Natural killer cell (primary cell): ENCODE results near the gene RRBP1. TPM values are rescaled to one million over a fixed set of nuclear protein-coding genes. Genes with fewer than 3 reads are reported as not detected.

Source experiments
- ATAC-seq, 3 donors: fragments of 150-1000 bp in 2 of 3; fragments of 200-7000 bp in 1 of 3; cut with Tn5 transposase; 1 replicate in 1 of 3; 2 replicates in 2 of 3; pipeline ENCODE4 v1.10.0; 2021; ENCODE audit warnings: mild to moderate bottlenecking in 2 of 3, moderate library complexity in 2 of 3
- DNase-seq, 2 donors: peaks; one replicate each; pipeline versions ENCODE4 v3.0.0 to v3.0.0-alpha.2; 2013 to 2021; ENCODE audit warnings: mixed read lengths in 1 of 2
- H3K27ac ChIP-seq: one replicate; pipeline ENCODE4 v1.5.1; 2013; ENCODE audit warnings: mild to moderate bottlenecking, low read length
- H3K27me3 ChIP-seq: one replicate; pipeline ENCODE4 v1.6.1; 2013; ENCODE audit warnings: low read length; ENCODE audit not compliant: control insufficient read depth, insufficient read depth
- H3K36me3 ChIP-seq: one replicate; pipeline ENCODE4 v1.6.1; 2013; ENCODE audit warnings: low read length; ENCODE audit not compliant: control insufficient read depth, insufficient read depth
- H3K4me1 ChIP-seq: one replicate; pipeline ENCODE4 v1.6.1; 2013; ENCODE audit warnings: low read length; ENCODE audit not compliant: control insufficient read depth, insufficient read depth
- H3K4me3 ChIP-seq: one replicate; pipeline ENCODE4 v1.5.1; 2013; ENCODE audit warnings: low read length
- H3K9me3 ChIP-seq: one replicate; pipeline ENCODE4 v1.6.1; 2013; ENCODE audit warnings: low read length; ENCODE audit not compliant: control insufficient read depth, insufficient read depth
- H3K27ac Mint-ChIP-seq, 2 donors: one replicate each; pipeline ENCODE4 v1.8.0; 2022; ENCODE audit warnings: mild to moderate bottlenecking in 2 of 2, mixed read lengths in 2 of 2, moderate library complexity in 1 of 2
- H3K27me3 Mint-ChIP-seq, 2 donors: one replicate each; pipeline ENCODE4 v1.8.0; 2022; ENCODE audit warnings: low read depth in 2 of 2, mixed read lengths in 2 of 2
- H3K36me3 Mint-ChIP-seq: one replicate; pipeline ENCODE4 v1.8.0; 2022; ENCODE audit warnings: mixed read lengths
- H3K4me1 Mint-ChIP-seq, 2 donors: one replicate each; pipeline ENCODE4 v1.8.0; 2022; ENCODE audit warnings: mixed read lengths in 2 of 2
- H3K4me3 Mint-ChIP-seq: one replicate; pipeline ENCODE4 v1.8.0; 2022; ENCODE audit warnings: mild to moderate bottlenecking, moderate library complexity, mixed read lengths
- H3K9me3 Mint-ChIP-seq, 2 donors: one replicate each; pipeline ENCODE4 v1.8.0; 2022; ENCODE audit warnings: mixed read lengths in 2 of 2
- CTCF ChIP-seq: fragments of 200-600 bp; IDR thresholded peaks from one replicate; pipeline ENCODE4 v1.8.0; 2022; ENCODE audit warnings: antibody characterized with exemption
- WGBS: methylation state at CpG from one replicate; pipeline ENCODE4 v1.1.7; 2013; ENCODE audit warnings: missing lambda C conversion rate; ENCODE audit not compliant: insufficient coverage; 5-methylcytosine and 5-hydroxymethylcytosine counted together
- intact Hi-C: fragments of 100-400 bp; cut with micrococcal nuclease; formaldehyde crosslinking; loops from one replicate; pipeline ENCODE4 v1.14.2; 2022
- total RNA-seq, 4 donors: library from RNA; stranded (reverse); fragments of 120-200 nt in 1 of 4; gene quantifications; one replicate each; pipeline versions ENCODE4 v1.2.3 to v1.2.4, GENCODE V29; 2013 to 2022

The RRBP1 gene
- total RNA-seq, 3 donors from 2014 or later (not counting 1 experiment from before 2014, with no cell fraction given) = 88.3 to 95.4 (median 90.1) TPM

DNA sequence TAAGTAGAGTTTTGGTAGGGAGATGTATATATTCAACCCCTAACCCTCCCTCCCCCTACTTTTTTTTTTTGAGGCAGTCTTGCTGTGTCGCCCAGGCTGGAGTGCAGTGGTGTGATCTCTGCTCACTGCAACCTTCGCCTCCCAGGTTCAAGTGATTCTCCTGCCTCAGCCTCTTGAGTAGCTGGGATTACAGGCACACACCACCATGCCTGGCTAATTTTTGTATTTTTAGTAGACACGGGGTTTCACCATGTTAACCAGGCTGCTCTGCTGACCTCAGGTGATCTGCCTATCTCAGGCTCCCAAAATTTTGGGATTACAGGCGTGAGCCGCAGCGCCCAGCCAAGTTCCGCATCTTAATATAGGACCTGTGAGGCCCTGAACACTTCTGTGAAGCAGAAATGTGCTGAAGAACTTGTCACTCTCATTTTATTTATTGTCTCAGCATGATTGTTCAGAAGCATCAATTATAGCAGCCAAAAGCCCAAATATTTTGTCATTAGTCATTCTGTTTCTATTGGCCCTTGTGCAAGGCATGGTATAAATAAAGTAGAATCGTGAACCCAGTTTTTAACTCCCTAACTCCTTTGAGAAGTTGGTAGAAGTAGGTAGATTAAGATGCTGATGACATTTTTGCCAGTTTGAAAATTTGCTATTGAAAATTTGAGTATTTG is 92.7 kb downstream of the RRBP1 start:
- Mint-ChIP-seq H3K9me3 (no peaks in the 10 kb centered on the region), H3K36me3 (no peaks in the 10 kb centered on the region), H3K4me1 (peaks cover 25 to 44% of the 10 kb centered on the region in 2 donors), H3K27ac (no peak overlapping the region), H3K27me3 (no peaks in the 10 kb centered on the region), H3K4me3 (no peak overlapping the region)
- Histone ChIP-seq H3K27me3 (no peaks in the 10 kb centered on the region), H3K27ac (no peak overlapping the region), H3K4me1 (no peaks in the 10 kb centered on the region), H3K36me3 (peaks cover 2% of the 10 kb centered on the region), H3K4me3 (no peak overlapping the region), H3K9me3 (no peaks in the 10 kb centered on the region)
- WGBS = 95% methylated on average over 7 of the region's 8 CpGs
- DNase-seq (no peak), ATAC-seq (no peak)
- intact Hi-C loops = no loop called here
- TF ChIP-seq CTCF = no peak

DNA sequence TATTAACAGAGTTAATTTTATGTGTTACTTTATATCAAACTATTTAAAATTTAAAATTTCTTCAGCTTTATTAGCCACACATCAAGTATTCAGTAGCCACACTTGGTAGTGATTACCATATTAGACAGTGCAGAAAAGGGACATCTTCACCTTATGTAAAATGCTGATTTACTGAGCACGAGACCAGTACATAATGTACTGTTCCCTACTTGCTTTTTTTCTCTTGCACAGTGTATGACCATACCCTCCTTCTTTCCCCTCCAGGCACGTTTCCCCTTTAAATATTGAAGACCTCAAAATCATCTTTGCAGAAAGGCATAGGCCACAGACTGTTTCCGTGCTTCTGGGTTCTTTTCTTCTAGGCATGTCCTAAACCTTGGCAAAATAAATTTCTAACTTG is 94.2 kb downstream of the RRBP1 start:
- Mint-ChIP-seq H3K4me3 (no peak overlapping the region), H3K4me1 (peaks cover 17 to 35% of the 10 kb centered on the region in 2 donors), H3K27me3 (no peaks in the 10 kb centered on the region), H3K27ac (no peak overlapping the region), H3K36me3 (no peaks in the 10 kb centered on the region), H3K9me3 (no peaks in the 10 kb centered on the region)
- ATAC-seq = no peak
- no peaks in the 10 kb centered on the region for H3K4me1 ChIP-seq
- no peaks in the 10 kb centered on the region for H3K9me3 ChIP-seq
- H3K36me3 ChIP-seq = peaks cover 2% of the 10 kb centered on the region
- intact Hi-C loops = no loop called here
- DNase-seq = no peak
- TF ChIP-seq CTCF = no peak
- no peaks in the 10 kb centered on the region for H3K27me3 ChIP-seq
- 85% methylated on average over 3 of the region's 3 CpGs for WGBS
- no peak overlapping the region for H3K4me3 ChIP-seq
- no peak overlapping the region for H3K27ac ChIP-seq

- Mint-ChIP-seq H3K27ac (peak overlapping the region in 1 of 2 donors; percentile 21), H3K4me1 (peaks cover 20 to 39% of the 10 kb centered on the region in 2 donors), H3K4me3 (no peak overlapping the region), H3K9me3 (no peaks in the 10 kb centered on the region), H3K27me3 (no peaks in the 10 kb centered on the region), H3K36me3 (no peaks in the 10 kb centered on the region)
- ATAC-seq (no peak), DNase-seq (no peak)
- Histone ChIP-seq H3K4me3 (no peak overlapping the region), H3K9me3 (no peaks in the 10 kb centered on the region), H3K4me1 (no peaks in the 10 kb centered on the region), H3K27ac (no peak overlapping the region), H3K36me3 (peaks cover 2% of the 10 kb centered on the region), H3K27me3 (no peaks in the 10 kb centered on the region)
- intact Hi-C loops = no loop called here
- no peak for TF ChIP-seq CTCF
- WGBS = no CpG with 5 or more reads among the region's 1 CpG
Measured at GRCh38 chr20:17587148-17587547, 94.9 kb downstream of the RRBP1 start.

DNA sequence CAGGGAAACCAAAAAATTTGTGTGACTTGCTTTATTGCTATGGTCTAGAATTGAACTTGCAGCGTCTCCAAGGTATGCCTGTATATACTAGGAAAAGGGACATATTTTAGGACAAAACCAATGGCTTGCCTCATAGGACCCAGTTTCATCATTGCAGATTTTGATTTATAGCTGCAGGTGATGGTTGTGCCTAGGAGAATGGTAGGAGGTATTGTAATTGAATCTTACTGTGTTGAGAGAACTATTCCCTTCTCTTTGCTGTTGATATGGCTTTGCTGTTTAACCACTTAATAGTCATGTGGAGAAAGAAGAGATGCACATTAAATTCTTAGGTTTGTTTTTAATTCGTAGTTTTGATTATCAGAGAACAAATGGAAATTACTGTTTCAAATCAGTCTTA is 95.8 kb downstream of the RRBP1 start:
- Histone ChIP-seq H3K27me3 (no peaks in the 10 kb centered on the region), H3K9me3 (no peaks in the 10 kb centered on the region), H3K27ac (no peak overlapping the region), H3K4me3 (no peak overlapping the region), H3K36me3 (peaks cover 2% of the 10 kb centered on the region), H3K4me1 (peaks cover 2% of the 10 kb centered on the region)
- intact Hi-C loops = no loop called here
- no peak for TF ChIP-seq CTCF
- Mint-ChIP-seq H3K4me3 (no peak overlapping the region), H3K36me3 (no peaks in the 10 kb centered on the region), H3K27ac (no peak overlapping the region), H3K9me3 (no peaks in the 10 kb centered on the region), H3K27me3 (no peaks in the 10 kb centered on the region), H3K4me1 (peaks cover 21 to 44% of the 10 kb centered on the region in 2 donors)
- WGBS = 93% methylated on average over 2 of the region's 2 CpGs
- DNase-seq (no peak), ATAC-seq (no peak)
